Skeletal muscle satellite cell (primary cell): ENCODE measurements around the gene ARHGAP23.

Experiments used
- H3K27me3 ChIP-seq: 2 replicates; pipeline ENCODE4 v1.7.0; 2013; ENCODE audit warnings: low read length; ENCODE audit not compliant: control insufficient read depth, insufficient read depth
- H3K36me3 ChIP-seq: 2 replicates; pipeline ENCODE4 v1.7.0; 2013; ENCODE audit warnings: mild to moderate bottlenecking, control low read depth, low read length; ENCODE audit not compliant: insufficient read depth
- H3K4me1 ChIP-seq: 2 replicates; pipeline ENCODE4 v1.7.0; 2013; ENCODE audit warnings: low read length; ENCODE audit not compliant: control insufficient read depth, insufficient read depth
- H3K4me2 ChIP-seq: 2 replicates; pipeline ENCODE4 v1.7.0; 2013; ENCODE audit warnings: mild to moderate bottlenecking, low read length
- H3K4me3 ChIP-seq: 2 replicates; pipeline ENCODE4 v1.7.0; 2013; ENCODE audit warnings: low read length
- H3K9ac ChIP-seq: 2 replicates; pipeline ENCODE4 v1.7.0; 2013; ENCODE audit warnings: mild to moderate bottlenecking, low read depth, low read length, moderate library complexity
- H3K9me3 ChIP-seq: replicated peaks from 2 replicates; pipeline ENCODE4 v1.7.0; 2013; ENCODE audit warnings: mild to moderate bottlenecking, control low read depth, low read length

ARHGAP23 gene

GRCh38 chr17:38424297-38424972 is 3.8 kb upstream of the ARHGAP23 start:
- Histone ChIP-seq H3K36me3 (no peaks in the 10 kb centered on the region), H3K4me1 (peaks cover 45% of the 10 kb centered on the region), H3K9me3 (no peaks in the 10 kb centered on the region), H3K27me3 (peaks cover 7% of the 10 kb centered on the region), H3K4me2 (no peak overlapping the region), H3K4me3 (no peak overlapping the region), H3K9ac (no peak overlapping the region)

DNA sequence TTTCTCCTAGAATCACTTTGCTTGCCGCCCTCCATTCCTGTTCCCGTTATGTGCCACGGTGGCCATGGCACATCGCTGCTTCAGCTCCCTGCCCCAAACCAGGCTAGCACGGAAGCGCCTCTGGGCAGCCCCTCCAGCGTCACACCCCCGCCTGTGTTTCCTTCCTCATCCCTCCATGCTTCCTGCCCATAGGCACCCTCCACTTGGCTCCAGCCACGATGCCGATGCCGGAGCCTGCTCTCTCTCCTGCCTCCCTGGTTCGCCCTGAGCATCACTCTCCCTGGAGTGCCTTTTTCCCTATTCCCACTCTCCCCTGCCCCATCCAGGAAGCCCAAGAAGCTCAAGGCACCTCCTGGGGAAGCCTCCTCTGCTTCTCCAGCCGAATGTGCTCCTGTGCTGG is 3.2 kb upstream of the ARHGAP23 start:
- Histone ChIP-seq H3K9ac (no peak overlapping the region), H3K27me3 (peaks cover 2% of the 10 kb centered on the region), H3K4me3 (no peak overlapping the region), H3K4me1 (peaks cover 51% of the 10 kb centered on the region), H3K9me3 (no peaks in the 10 kb centered on the region), H3K36me3 (no peaks in the 10 kb centered on the region), H3K4me2 (no peak overlapping the region)

- H3K4me2 ChIP-seq, result no peak overlapping the region
- no peaks in the 10 kb centered on the region for H3K36me3 ChIP-seq
- H3K4me3 ChIP-seq, result no peak overlapping the region
- no peak overlapping the region for H3K9ac ChIP-seq
- H3K4me1 ChIP-seq, result peaks cover 57% of the 10 kb centered on the region
- H3K9me3 ChIP-seq, result no peaks in the 10 kb centered on the region
- no peaks in the 10 kb centered on the region for H3K27me3 ChIP-seq
Observed at GRCh38 chr17:38425744-38426143, 2.5 kb upstream of the ARHGAP23 start.

DNA sequence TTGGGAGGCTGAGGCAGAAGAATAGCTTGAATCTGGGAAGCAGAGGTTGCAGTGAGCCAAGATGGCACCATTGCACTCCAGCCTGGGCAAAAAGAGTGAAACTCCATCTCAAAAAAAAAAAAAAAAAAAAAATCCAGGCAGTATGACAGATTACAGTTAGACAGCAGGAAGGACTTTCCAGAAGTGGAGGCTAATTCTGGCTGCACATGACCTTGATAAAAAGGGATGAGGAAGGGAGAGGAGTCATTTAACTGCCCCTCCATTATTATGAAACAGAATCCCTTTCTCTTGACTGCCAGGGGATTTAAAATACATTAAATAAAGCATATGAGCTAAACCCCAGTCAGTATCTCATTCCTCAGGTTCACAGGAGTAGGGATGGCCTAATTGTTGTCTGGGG is 1.8 kb upstream of the ARHGAP23 start:
- Histone ChIP-seq H3K27me3 (no peaks in the 10 kb centered on the region), H3K9ac (no peak overlapping the region), H3K9me3 (no peaks in the 10 kb centered on the region), H3K4me1 (peaks cover 57% of the 10 kb centered on the region), H3K36me3 (no peaks in the 10 kb centered on the region), H3K4me3 (no peak overlapping the region), H3K4me2 (no peak overlapping the region)

- no peaks in the 10 kb centered on the region for H3K27me3 ChIP-seq
- peak overlapping the region; percentile 76 for H3K4me3 ChIP-seq
- H3K9me3 ChIP-seq, result no peaks in the 10 kb centered on the region
- peaks cover 53% of the 10 kb centered on the region for H3K4me1 ChIP-seq
- H3K4me2 ChIP-seq, result peak overlapping the region; percentile 91
- peak overlapping the region; percentile 80 for H3K9ac ChIP-seq
- H3K36me3 ChIP-seq, result no peaks in the 10 kb centered on the region
Observed at GRCh38 chr17:38427160-38427949, 909 bp upstream of the ARHGAP23 start.

- H3K9me3 ChIP-seq, result no peaks in the 10 kb centered on the region
- peaks cover 48% of the 10 kb centered on the region for H3K4me1 ChIP-seq
- H3K4me2 ChIP-seq, result peak overlapping the region; percentile 97
- no peaks in the 10 kb centered on the region for H3K27me3 ChIP-seq
- H3K9ac ChIP-seq, result peak overlapping the region; percentile 87
- peak overlapping the region; percentile 76 for H3K4me3 ChIP-seq
- peaks cover 2% of the 10 kb centered on the region for H3K36me3 ChIP-seq
Observed at GRCh38 chr17:38428643-38429371, 543 bp downstream of the ARHGAP23 start.

DNA sequence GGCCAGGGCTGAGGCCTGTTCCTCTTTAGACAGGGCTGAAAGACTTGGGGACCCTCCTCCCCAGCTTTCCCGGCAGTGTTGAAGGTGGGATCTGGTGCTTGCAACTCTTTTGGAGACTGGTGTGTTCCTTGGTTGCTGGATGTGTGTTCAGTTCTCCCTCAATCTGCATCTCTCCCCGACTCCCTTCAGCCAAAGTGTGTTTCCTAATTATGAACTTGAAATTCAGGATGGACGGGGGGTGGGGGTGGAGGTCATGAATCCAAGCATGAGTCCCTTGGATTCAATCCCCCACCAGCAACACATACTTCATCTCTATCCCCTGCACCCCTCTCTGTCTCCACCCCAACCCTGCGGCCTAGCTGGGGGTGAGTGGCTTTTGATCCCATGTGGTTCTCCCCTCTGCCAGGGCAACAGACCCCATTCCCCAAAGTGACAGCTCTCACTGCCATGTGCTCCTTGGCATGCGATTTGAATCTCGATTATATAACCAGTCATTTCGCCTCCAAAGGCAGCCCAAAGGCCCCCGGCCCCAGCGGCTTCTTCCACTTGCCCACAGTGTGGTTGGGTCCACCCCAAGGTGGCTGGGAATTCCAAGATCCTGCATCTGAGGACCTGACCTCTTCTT is 1.3 kb downstream of the ARHGAP23 start:
- Histone ChIP-seq H3K9me3 (no peaks in the 10 kb centered on the region), H3K4me1 (peaks cover 55% of the 10 kb centered on the region), H3K4me3 (peak overlapping the region; percentile 76), H3K27me3 (no peaks in the 10 kb centered on the region), H3K9ac (peak overlapping the region; percentile 87), H3K4me2 (peak overlapping the region; percentile 97), H3K36me3 (peaks cover 2% of the 10 kb centered on the region)

GRCh38 chr17:38430316-38430715 is 2.1 kb downstream of the ARHGAP23 start:
- Histone ChIP-seq H3K4me2 (peak overlapping the region; percentile 97), H3K9ac (peak overlapping the region; percentile 87), H3K4me3 (peak overlapping the region; percentile 76), H3K4me1 (peaks cover 56% of the 10 kb centered on the region), H3K27me3 (no peaks in the 10 kb centered on the region), H3K9me3 (no peaks in the 10 kb centered on the region), H3K36me3 (peaks cover 5% of the 10 kb centered on the region)

- Histone ChIP-seq H3K4me1 (peaks cover 53% of the 10 kb centered on the region), H3K9me3 (no peaks in the 10 kb centered on the region), H3K4me2 (peak overlapping the region; percentile 97), H3K27me3 (no peaks in the 10 kb centered on the region), H3K4me3 (peak overlapping the region; percentile 76), H3K9ac (no peak overlapping the region), H3K36me3 (peaks cover 6% of the 10 kb centered on the region)
Observed at GRCh38 chr17:38430822-38431221, 2.6 kb downstream of the ARHGAP23 start.

GRCh38 chr17:38431346-38432145 is 3.3 kb downstream of the ARHGAP23 start:
- no peak overlapping the region for H3K4me3 ChIP-seq
- H3K9ac ChIP-seq, result no peak overlapping the region
- H3K9me3 ChIP-seq, result no peaks in the 10 kb centered on the region
- H3K4me2 ChIP-seq, result peak overlapping the region; percentile 97
- peaks cover 9% of the 10 kb centered on the region for H3K36me3 ChIP-seq
- H3K4me1 ChIP-seq, result peaks cover 50% of the 10 kb centered on the region
- no peaks in the 10 kb centered on the region for H3K27me3 ChIP-seq
